Keratinocyte (primary cell): ENCODE results near the gene GNAS-AS1.

Experiments used
- CTCF ChIP-seq, 3 experiments: IDR thresholded peaks in 1 of 3; conservative IDR thresholded peaks in 1 of 3; optimal IDR thresholded peaks in 1 of 3; 2 replicates in 2 of 3; 3 replicates in 1 of 3; pipeline versions ENCODE3 to v1.5.1; 2011; ENCODE audit warnings: low read length in 3 of 3, mild to moderate bottlenecking in 3 of 3, moderate library complexity in 2 of 3, control low read depth in 1 of 3, inconsistent platforms in 1 of 3; ENCODE audit not compliant: insufficient read depth in 2 of 3; ENCODE audit errors: extremely low read depth in 1 of 3
- EZH2 ChIP-seq: IDR thresholded peaks from one replicate; pipeline ENCODE4 v1.6.1; 2012; ENCODE audit warnings: inconsistent platforms, mild to moderate bottlenecking, low read length, moderate library complexity

GRCh38 chr20:58781138-58781537 is 69.6 kb downstream of the GNAS-AS1 start:
- TF ChIP-seq CTCF (optimal IDR thresholded peaks at IDR 0.05 in 1 of 3, IDR thresholded peaks at IDR 0.05 in 1 of 3, conservative IDR thresholded peaks at IDR 0.05 in 1 of 3; ENCODE audit: extremely low read depth in 1 of 3, insufficient read depth in 2 of 3, low read length in 3 of 3) (no peak), EZH2 (no peak)
